ENCODE data around the gene OR52B4. TPM values are rescaled to one million over a fixed set of nuclear protein-coding genes. Genes with fewer than 3 reads are reported as not detected.

Gene OR52B4
- total RNA-seq (2011; cell fraction: chromatin; rRNA removed; ENCODE audit: low replicate concordance): not detected in 2 replicates
- total RNA-seq (2011; cell fraction: nucleolus; rRNA removed): not detected in 2 replicates
- total RNA-seq (2011; cell fraction: nucleoplasm; rRNA removed): not detected in 2 replicates
- total RNA-seq (2014; rRNA removed) (not detected in 2 replicates), total RNA-seq (2014; rRNA removed; fragmentation: Illumina TruSeq; extraction: Trizol) (not detected in 2 replicates), total RNA-seq (2015; rRNA removed; fragmentation: Illumina TruSeq; extraction: Trizol) (not detected in 2 replicates), total RNA-seq (2021) (not detected in 2 replicates), polyA plus RNA-seq (2011; rRNA removed) (not detected in 2 replicates), polyA plus RNA-seq (2014; fragmentation: Illumina TruSeq; extraction: Trizol) (not detected in 2 replicates), polyA plus RNA-seq (2014; fragmentation: Nextera tagmentation; extraction: Ambion mirVana) (not detected), polyA plus RNA-seq (2014; rRNA removed) (not detected in 2 replicates), polyA minus RNA-seq (2011; rRNA and poly(A)+ RNA removed) (0.33 TPM in 1 of 2 replicates, not detected in the other), Bru-seq, nascent RNA (not detected), BruChase-seq, experiment 1, labeled RNA remaining after a 2-hour chase (not detected), BruChase-seq, experiment 2, labeled RNA remaining after a 6-hour chase (not detected)
- not detected in 2 replicates for polyA plus RNA-seq (2011; cell fraction: cytosol; rRNA removed)
- 0.17 TPM in 1 of 2 replicates, not detected in the other for polyA plus RNA-seq (2011; cell fraction: nucleus; rRNA removed)
- not detected in 2 replicates for polyA plus RNA-seq (2012)
- not detected in 2 replicates for polyA minus RNA-seq (2011; cell fraction: cytosol; rRNA and poly(A)+ RNA removed)
- not detected in 2 replicates for polyA minus RNA-seq (2011; cell fraction: nucleus; rRNA and poly(A)+ RNA removed)
- long read RNA-seq, experiment 1: 0 reads
- long read RNA-seq, experiment 2: 0 reads
- long read RNA-seq, experiment 3: 0 reads

DNA sequence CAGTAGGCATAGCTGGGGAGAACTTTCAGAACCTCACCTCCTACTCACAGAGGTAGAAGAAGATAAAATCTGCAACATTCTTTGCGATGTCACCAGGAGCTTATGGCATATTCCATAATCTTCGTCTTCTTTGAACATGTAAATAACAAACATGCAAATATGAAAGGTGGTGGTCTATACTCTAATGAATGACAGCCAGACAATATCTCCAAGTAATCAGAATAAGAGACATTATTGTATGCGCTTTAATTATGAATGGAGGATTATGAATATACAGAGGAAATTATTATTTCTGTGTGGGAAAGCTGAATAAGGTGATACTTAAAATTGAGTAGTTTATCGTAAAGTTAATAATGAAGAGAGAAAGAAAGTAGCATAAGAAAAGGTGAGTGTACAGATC, at the start of gene OR52B4:
TSS of gene OR52B4 (minus strand) at position 101 of the 400 bp plus-strand sequence. CDS start at position 10, 91 bp downstream.
- 0% methylated on average over 4 of the region's 4 CpGs for WGBS (ENCODE audit: insufficient coverage, low coverage, missing lambda C conversion rate)
- intact Hi-C loops (cut with micrococcal nuclease) (no loop called here), in situ Hi-C loops (cut with MboI) (no loop called here)
- H3K79me2 ChIP-seq (ENCODE audit: control insufficient read depth, insufficient read depth, low read length): no peaks in the 10 kb centered on the region
- H3K9me3 ChIP-seq (replicated peaks; ENCODE audit: control insufficient read depth, insufficient read depth, low read depth, low read length): no peaks in the 10 kb centered on the region
- no peak within 1 kb of the TSS for H3K27ac ChIP-seq (ENCODE audit: extremely low read depth, low read depth, low read length)
- CTCF ChIA-PET (ENCODE audit: low intra/inter-chr PET ratio): no interaction called here
- H3K4me2 ChIP-seq (ENCODE audit: insufficient read depth, low read length): no peak within 1 kb of the TSS
- H3K9ac ChIP-seq (ENCODE audit: insufficient read depth in 1 of 2, low read depth in 2 of 2, low read length in 2 of 2): no peak within 1 kb of the TSS
- H3K4me1 ChIP-seq (replicated peaks in 1 of 2; ENCODE audit: control insufficient read depth in 2 of 2, insufficient read depth in 2 of 2, low read length in 2 of 2): no peaks in the 10 kb centered on the region
- TF ChIP-seq ESRRA (IDR thresholded peaks at IDR 0.05; ENCODE audit: borderline replicate concordance, low read depth) (no peak), HDGF (IDR thresholded peaks at IDR 0.05) (no peak), SMARCC2 (IDR thresholded peaks at IDR 0.05; ENCODE audit: low read depth) (no peak), GATA2 (CRISPR knock-in tag; IDR thresholded peaks at IDR 0.05) (no peak)
- TF ChIP-seq, protein P1, sequence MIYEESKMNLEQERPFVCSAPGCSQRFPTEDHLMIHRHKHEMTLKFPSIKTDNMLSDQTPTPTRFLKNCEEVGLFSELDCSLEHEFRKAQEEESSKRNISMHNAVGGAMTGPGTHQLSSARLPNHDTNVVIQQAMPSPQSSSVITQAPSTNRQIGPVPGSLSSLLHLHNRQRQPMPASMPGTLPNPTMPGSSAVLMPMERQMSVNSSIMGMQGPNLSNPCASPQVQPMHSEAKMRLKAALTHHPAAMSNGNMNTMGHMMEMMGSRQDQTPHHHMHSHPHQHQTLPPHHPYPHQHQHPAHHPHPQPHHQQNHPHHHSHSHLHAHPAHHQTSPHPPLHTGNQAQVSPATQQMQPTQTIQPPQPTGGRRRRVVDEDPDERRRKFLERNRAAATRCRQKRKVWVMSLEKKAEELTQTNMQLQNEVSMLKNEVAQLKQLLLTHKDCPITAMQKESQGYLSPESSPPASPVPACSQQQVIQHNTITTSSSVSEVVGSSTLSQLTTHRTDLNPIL (CRISPR knock-in tag; IDR thresholded peaks at IDR 0.05): no peak
- ATAC-seq (no peak), DNase-seq (ENCODE audit: extremely low read depth in 1 of 4, low spot score in 3 of 4) (no peak), FAIRE-seq (no peak)
- no peaks in the 10 kb centered on the region for H3K9me1 ChIP-seq (ENCODE audit: control insufficient read depth, insufficient read depth, low read length)
- H3K27me3 ChIP-seq (ENCODE audit: control insufficient read depth in 2 of 2, insufficient read depth in 2 of 2, low read length in 2 of 2): peaks cover 2 to 3% of the 10 kb centered on the region in 2 experiments; a peak in 1 of 5 replicates
- no TSS peak for BruUV-seq (replicated peaks)
- no peak within 1 kb of the TSS for H2AFZ ChIP-seq (ENCODE audit: low read depth, low read length)
- no peaks in the 10 kb centered on the region for H3K36me3 ChIP-seq (ENCODE audit: control insufficient read depth, insufficient read depth, low read length)
- no peaks in the 10 kb centered on the region for H4K20me1 ChIP-seq (replicated peaks; ENCODE audit: control insufficient read depth, insufficient read depth, low read length)
- POLR2A ChIA-PET: no interaction called here
- no peak within 1 kb of the TSS for H3K4me3 ChIP-seq
